ENCODE results near the gene SPACA4.
"Not testable (repeated sequence)": the region's sequence is repeated elsewhere in the genome, so short reads cannot be mapped to it uniquely, and the experiment has no call there.

Gene SPACA4

GRCh38 chr19:48618916-48619691 is 12.6 kb downstream of the SPACA4 start, which contains the start of the genes RPL18 and SPHK2:
RPL18 (minus strand) TSS chr19:48619178; CDS start chr19:48619143, 35 bp downstream.
SPHK2 (plus strand) TSS chr19:48619506; CDS start chr19:48620515, 1,009 bp downstream.
- peak; percentile 98 for DNase-seq (ENCODE audit: low spot score)

- no peak for DNase-seq (ENCODE audit: low spot score)
Measured at GRCh38 chr19:48619692-48620585, 13.4 kb downstream of the SPACA4 start.

- no peak for DNase-seq (ENCODE audit: low spot score)
Measured at GRCh38 chr19:48623556-48624066, 17.1 kb downstream of the SPACA4 start.

GRCh38 chr19:48624067-48624594 is 17.6 kb downstream of the SPACA4 start:
- peak; percentile 99 for DNase-seq (ENCODE audit: low spot score)

GRCh38 chr19:48624791-48625723 is 18.5 kb downstream of the SPACA4 start:
- DNase-seq (ENCODE audit: low spot score): no peak

- DNase-seq (ENCODE audit: low spot score): no peak
Measured at GRCh38 chr19:48625891-48626327, 19.4 kb downstream of the SPACA4 start.

GRCh38 chr19:48627201-48627864 is 20.8 kb downstream of the SPACA4 start:
- no peak for DNase-seq (ENCODE audit: low spot score)

GRCh38 chr19:48627865-48628314 is 21.3 kb downstream of the SPACA4 start:
- no peak for DNase-seq (ENCODE audit: low spot score)

GRCh38 chr19:48628486-48629296 is 22.1 kb downstream of the SPACA4 start:
- DNase-seq (ENCODE audit: low spot score): no peak

- no peak for DNase-seq (ENCODE audit: low spot score)
Measured at GRCh38 chr19:48629297-48629598, 22.7 kb downstream of the SPACA4 start.

- DNase-seq (ENCODE audit: low spot score): no peak
Measured at GRCh38 chr19:48629599-48630295, 23.2 kb downstream of the SPACA4 start.

GRCh38 chr19:48630296-48631063 is 23.9 kb downstream of the SPACA4 start:
- no peak for DNase-seq (ENCODE audit: low spot score)

GRCh38 chr19:48631225-48631624 is 24.7 kb downstream of the SPACA4 start:
- DNase-seq (ENCODE audit: low spot score): no peak

- not testable (repeated sequence) for DNase-seq (ENCODE audit: low spot score)
Measured at GRCh38 chr19:48632286-48632685, 25.7 kb downstream of the SPACA4 start.

GRCh38 chr19:48632692-48633147 is 26.2 kb downstream of the SPACA4 start:
- no peak for DNase-seq (ENCODE audit: low spot score)

- no peak for DNase-seq (ENCODE audit: low spot score)
Measured at GRCh38 chr19:48633148-48634035, 26.9 kb downstream of the SPACA4 start.

GRCh38 chr19:48634036-48634342 is 27.4 kb downstream of the SPACA4 start:
- DNase-seq (ENCODE audit: low spot score): no peak

All from hepatic stellate cell (primary cell).